Hepatocyte (in vitro differentiated cells): Measurements from ENCODE around the gene RDX. TPM values are rescaled to one million over a fixed set of nuclear protein-coding genes. Genes with fewer than 3 reads are reported as not detected.

Experiments used
- DNase-seq: peaks from one replicate; pipeline ENCODE4 v3.0.0-alpha.2; 2016; ENCODE audit warnings: low spot score
- H2AFZ ChIP-seq: fragments of 200-600 bp; sonication (generic); 2 replicates; pipeline ENCODE4 v1.6.0; 2016; ENCODE audit warnings: antibody characterized with exemption, mild to moderate bottlenecking
- H3K27ac ChIP-seq: fragments of 200-600 bp; sonication (generic); 2 replicates; pipeline ENCODE4 v1.5.1; 2016; ENCODE audit warnings: mild to moderate bottlenecking
- H3K27me3 ChIP-seq: fragments of 200-600 bp; sonication (generic); 2 replicates; pipeline ENCODE4 v1.6.1; 2016
- H3K36me3 ChIP-seq: fragments of 200-600 bp; sonication (generic); replicated peaks from 2 replicates; pipeline ENCODE4 v1.5.1; 2016; ENCODE audit warnings: low read depth; ENCODE audit not compliant: insufficient read depth
- H3K4me1 ChIP-seq: fragments of 200-600 bp; sonication (generic); 2 replicates; pipeline ENCODE4 v1.5.1; 2016; ENCODE audit warnings: mild to moderate bottlenecking, moderate library complexity; ENCODE audit not compliant: insufficient read depth
- H3K4me2 ChIP-seq: fragments of 200-600 bp; sonication (generic); 2 replicates; pipeline ENCODE4 v1.6.0; 2016
- H3K4me3 ChIP-seq: fragments of 200-600 bp; sonication (generic); 2 replicates; pipeline ENCODE4 v1.5.1; 2016; ENCODE audit warnings: mild to moderate bottlenecking
- H3K79me2 ChIP-seq: fragments of 200-600 bp; sonication (generic); 2 replicates; pipeline ENCODE4 v1.6.0; 2017; ENCODE audit warnings: mild to moderate bottlenecking
- H3K9me2 ChIP-seq: fragments of 200-600 bp; sonication (generic); replicated peaks from 2 replicates; pipeline ENCODE4 v1.6.0; 2017; ENCODE audit warnings: mild to moderate bottlenecking; ENCODE audit not compliant: insufficient read depth
- H3K9me3 ChIP-seq: fragments of 200-600 bp; sonication (generic); 2 replicates; pipeline ENCODE4 v1.5.1; 2016; ENCODE audit warnings: low read depth, mild to moderate bottlenecking
- H4K20me1 ChIP-seq: fragments of 200-600 bp; sonication (generic); 2 replicates; pipeline ENCODE4 v1.6.0; 2016; ENCODE audit warnings: mild to moderate bottlenecking; ENCODE audit not compliant: insufficient read depth, poor library complexity, severe bottlenecking
- CTCF ChIP-seq: fragments of 200-600 bp; sonication (generic); IDR thresholded peaks from 2 replicates; pipeline ENCODE4 v1.5.1; 2016; ENCODE audit warnings: antibody characterized with exemption, mild to moderate bottlenecking; ENCODE audit not compliant: poor library complexity
- EZH2 ChIP-seq: fragments of 200-600 bp; sonication (generic); IDR thresholded peaks from 2 replicates; pipeline ENCODE4 v1.6.1; 2016; ENCODE audit warnings: antibody characterized with exemption, mild to moderate bottlenecking, borderline replicate concordance
- EZH2phosphoT487 ChIP-seq: fragments of 200-600 bp; sonication (generic); IDR thresholded peaks from one replicate; pipeline ENCODE4 v1.6.1; 2018; ENCODE audit warnings: antibody characterized with exemption, mild to moderate bottlenecking, low read depth, moderate library complexity; ENCODE audit not compliant: unreplicated experiment, severe bottlenecking
- WGBS: methylation state at CpG from one replicate; pipeline ENCODE4 v1.1.6; 2016; ENCODE audit warnings: low lambda C conversion rate; ENCODE audit errors: missing lambda C conversion rate; 5-methylcytosine and 5-hydroxymethylcytosine counted together
- polyA plus RNA-seq: library from polyadenylated mRNA; unstranded; fragments of >200 nt; fragmentation: Nextera tagmentation; extraction: Ambion mirVana; gene quantifications from 2 replicates; pipeline ENCODE4 v1.2.1, GENCODE V29; 2016
- total RNA-seq: library from RNA; depleted of rRNA; stranded (reverse); fragments of >200 nt; gene quantifications from 2 replicates; pipeline ENCODE4 v1.2.3, GENCODE V29; 2014

The RDX gene
- total and polyA plus RNA-seq, 2 experiments from 2014 or later: 106 to 143 TPM

- Histone ChIP-seq H3K36me3 (no peaks in the 10 kb centered on the region), H3K27ac (no peak overlapping the region), H3K9me2 (no peaks in the 10 kb centered on the region), H3K9me3 (no peaks in the 10 kb centered on the region), H3K27me3 (no peaks in the 10 kb centered on the region), H3K79me2 (no peaks in the 10 kb centered on the region), H4K20me1 (peaks cover 3% of the 10 kb centered on the region), H3K4me3 (no peak overlapping the region), H3K4me1 (no peaks in the 10 kb centered on the region), H3K4me2 (no peak overlapping the region), H2AFZ (no peak overlapping the region)
- DNase-seq: no peak
- 75% methylated on average over 1 of the region's 1 CpG for WGBS
- TF ChIP-seq EZH2 (no peak), CTCF (no peak), EZH2phosphoT487 (no peak)
These were observed 144.2 kb downstream of the RDX start for GRCh38 chr11:110152199-110152598.

GRCh38 chr11:110148775-110149744, 147.4 kb downstream of the RDX start:
- H3K9me2 ChIP-seq: no peaks in the 10 kb centered on the region
- H2AFZ ChIP-seq: no peak overlapping the region
- DNase-seq: no peak
- 74% methylated on average over 9 of the region's 9 CpGs for WGBS
- H3K4me3 ChIP-seq: no peak overlapping the region
- H4K20me1 ChIP-seq: peaks cover 3% of the 10 kb centered on the region
- H3K27ac ChIP-seq: no peak overlapping the region
- no peaks in the 10 kb centered on the region for H3K36me3 ChIP-seq
- no peaks in the 10 kb centered on the region for H3K4me1 ChIP-seq
- H3K9me3 ChIP-seq: no peaks in the 10 kb centered on the region
- H3K79me2 ChIP-seq: no peaks in the 10 kb centered on the region
- no peaks in the 10 kb centered on the region for H3K27me3 ChIP-seq
- TF ChIP-seq EZH2: no peak
- TF ChIP-seq EZH2phosphoT487: no peak
- TF ChIP-seq CTCF: no peak
- H3K4me2 ChIP-seq: no peak overlapping the region

- no peaks in the 10 kb centered on the region for H3K36me3 ChIP-seq
- no peak overlapping the region for H3K4me3 ChIP-seq
- H3K4me2 ChIP-seq: no peak overlapping the region
- H3K9me2 ChIP-seq: no peaks in the 10 kb centered on the region
- H4K20me1 ChIP-seq: peaks cover 3% of the 10 kb centered on the region
- no peaks in the 10 kb centered on the region for H3K4me1 ChIP-seq
- H3K79me2 ChIP-seq: no peaks in the 10 kb centered on the region
- H2AFZ ChIP-seq: no peak overlapping the region
- WGBS: 67% methylated on average over 3 of the region's 3 CpGs
- no peak overlapping the region for H3K27ac ChIP-seq
- H3K9me3 ChIP-seq: no peaks in the 10 kb centered on the region
- TF ChIP-seq CTCF: no peak
- TF ChIP-seq EZH2: no peak
- no peak for TF ChIP-seq EZH2phosphoT487
- no peaks in the 10 kb centered on the region for H3K27me3 ChIP-seq
- DNase-seq: no peak
These were observed 148.3 kb downstream of the RDX start for GRCh38 chr11:110147962-110148709.
